Measurements from ENCODE around the gene ATPAF2.
"Not testable (repeated sequence)": the region's sequence is repeated elsewhere in the genome, so short reads cannot be mapped to it uniquely, and the experiment has no call there.

The ATPAF2 gene

DNA sequence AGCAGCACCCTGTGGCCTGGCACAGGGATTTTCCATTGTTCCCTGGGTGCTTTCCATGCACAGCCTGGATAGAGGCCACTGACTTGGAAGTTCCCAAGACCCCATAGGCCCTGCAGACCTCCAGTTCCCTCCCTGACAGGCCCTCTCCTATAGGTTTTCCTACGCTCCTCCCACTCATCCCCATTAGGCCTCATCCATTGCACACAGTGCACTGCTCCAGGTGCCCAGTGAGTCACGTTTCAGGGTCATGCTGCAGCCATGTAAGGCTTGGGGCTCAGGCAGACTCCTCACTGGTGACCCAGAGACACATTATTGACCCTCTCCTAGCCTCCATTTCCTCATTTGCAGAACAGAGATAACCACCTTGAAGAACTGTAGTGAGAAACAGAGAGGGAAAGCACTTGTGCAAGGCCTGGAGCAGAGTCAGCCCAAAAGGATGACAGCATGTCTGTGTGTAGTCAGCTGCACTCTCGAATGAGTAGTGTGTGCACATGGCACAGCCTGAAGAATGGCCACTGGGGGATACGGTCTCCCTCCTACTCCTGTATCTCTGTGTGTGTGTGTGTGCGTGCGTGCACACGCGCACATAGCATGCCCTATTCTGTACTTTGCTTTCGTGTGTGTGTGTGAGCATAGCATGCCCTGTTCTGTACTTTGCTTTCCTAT, 39.5 kb downstream of the ATPAF2 start:
- no peak overlapping the region for H3K27ac ChIP-seq
- peaks cover 0 to 44% (median 29%) of the 10 kb centered on the region in 10 experiments; a peak in 16 of 20 replicates for H3K4me1 ChIP-seq
- TF ChIP-seq Cebpa-rat (IDR thresholded peaks at IDR 0.05): no peak
- no peak overlapping the region for H3K4me3 ChIP-seq
- H3K9ac ChIP-seq: no peak overlapping the region
- H3K9me3 ChIP-seq (replicated peaks in 1 of 11): no peaks in the 10 kb centered on the region
- H3K36me3 ChIP-seq: no peaks in the 10 kb centered on the region
- peak overlapping the region in 4 of 11 experiments; percentile 3 to 28 (median 4); a peak in 2 of 22 replicates for H3K4me2 ChIP-seq
- H4K20me1 ChIP-seq: no peaks in the 10 kb centered on the region; a peak in 1 of 22 replicates
- H3K27me3 ChIP-seq: no peaks in the 10 kb centered on the region

DNA sequence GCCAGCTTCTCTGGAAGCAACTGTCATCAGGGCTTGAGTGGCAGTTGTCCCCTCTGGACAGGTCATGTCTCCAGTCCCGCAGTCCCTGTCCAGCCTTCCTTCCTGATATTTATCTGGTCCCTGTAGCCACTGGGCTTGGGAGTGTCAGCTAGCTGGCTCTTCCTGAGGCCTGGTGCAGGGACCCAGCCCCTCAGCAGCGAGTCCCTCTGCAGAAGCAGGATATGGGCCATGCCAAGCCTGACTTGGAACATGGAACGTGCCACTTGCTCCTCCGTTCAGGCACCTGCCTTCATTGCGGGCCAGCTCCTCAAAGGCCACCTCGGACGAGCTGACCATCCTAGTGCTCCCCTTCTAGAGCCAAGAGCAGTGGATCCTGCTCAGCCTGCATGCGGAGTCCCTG, 40.0 kb downstream of the ATPAF2 start:
- Histone ChIP-seq H3K27ac (no peak overlapping the region), H3K4me3 (no peak overlapping the region), H3K9me3 (replicated peaks in 1 of 11) (no peaks in the 10 kb centered on the region), H3K36me3 (no peaks in the 10 kb centered on the region), H4K20me1 (no peaks in the 10 kb centered on the region), H3K27me3 (no peaks in the 10 kb centered on the region), H3K4me2 (peak overlapping the region in 1 of 11 experiments; percentile 28; a peak in 1 of 22 replicates), H3K9ac (no peak overlapping the region), H3K4me1 (peaks cover 0 to 46% (median 30%) of the 10 kb centered on the region in 10 experiments; a peak in 16 of 20 replicates)
- no peak for TF ChIP-seq Cebpa-rat (IDR thresholded peaks at IDR 0.05)

DNA sequence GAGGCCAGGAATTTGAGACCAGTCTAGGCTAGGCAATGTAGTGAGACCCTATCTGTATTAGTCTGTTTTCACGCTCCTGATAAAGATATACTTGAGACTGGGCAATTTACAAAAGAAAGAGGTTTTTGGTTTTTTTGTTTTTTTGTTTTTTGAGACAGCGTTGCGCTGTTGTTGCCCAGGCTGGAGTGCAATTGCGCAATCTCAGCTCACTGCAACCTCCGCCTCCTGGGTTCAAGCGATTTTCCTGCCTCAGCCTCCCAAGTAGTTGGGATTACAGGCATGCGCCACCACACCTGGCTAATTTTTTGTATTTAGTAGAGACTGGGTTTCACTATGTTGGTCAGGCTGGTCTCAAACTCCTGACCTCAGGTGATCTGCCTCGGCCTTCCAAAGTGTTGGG, 43.1 kb downstream of the ATPAF2 start:
- not testable (repeated sequence) for H3K9ac ChIP-seq; H3K36me3 ChIP-seq; H4K20me1 ChIP-seq; H3K4me3 ChIP-seq; H3K27me3 ChIP-seq; H3K9me3 ChIP-seq (replicated peaks in 1 of 11); H3K27ac ChIP-seq; H3K4me2 ChIP-seq
- peaks cover 0 to 26% (median 12%) of the 10 kb centered on the region in 10 experiments; a peak in 14 of 20 replicates for H3K4me1 ChIP-seq
- TF ChIP-seq Cebpa-rat (IDR thresholded peaks at IDR 0.05): peak in 9 of 11 experiments; percentile 49 to 92 (median 72); a peak in 12 of 22 replicates

DNA sequence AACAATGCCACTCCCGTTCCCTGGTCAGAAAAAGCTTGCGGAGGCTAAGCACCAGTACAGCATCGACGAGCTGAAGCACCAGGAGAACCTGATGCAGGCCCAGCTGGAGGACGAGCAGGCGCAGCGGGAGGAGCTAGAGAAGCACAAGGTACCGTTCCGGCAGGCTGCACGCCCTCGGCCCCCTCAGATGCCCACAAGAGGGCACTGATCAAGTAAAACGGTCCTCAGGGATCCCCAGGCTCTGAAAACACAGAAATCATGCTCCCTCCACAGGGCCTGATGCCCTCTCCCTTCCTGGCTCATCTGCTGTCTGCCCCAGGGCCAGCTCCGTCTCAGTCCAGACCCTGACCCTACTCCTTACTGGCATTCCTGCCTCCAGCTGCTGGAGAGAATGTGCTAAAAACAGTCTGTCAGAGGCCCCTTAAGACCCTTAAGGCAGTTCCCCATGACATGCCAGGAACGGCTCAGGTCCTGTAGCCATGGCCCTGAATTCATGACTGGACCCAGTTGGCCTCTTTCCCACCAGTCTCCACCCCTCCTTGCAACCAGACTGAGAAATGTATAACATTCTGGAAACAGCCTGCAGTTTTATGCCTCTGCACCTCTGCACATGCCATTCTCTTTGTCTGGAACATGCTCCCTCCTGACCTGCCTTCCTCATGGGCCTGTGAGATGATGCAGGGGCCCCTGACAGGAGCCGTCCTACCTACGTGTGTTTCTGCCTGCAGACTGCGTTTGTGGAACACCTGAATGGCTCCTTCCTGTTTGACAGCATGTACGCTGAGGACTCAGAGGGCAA, 44.5 kb downstream of the ATPAF2 start:
- Histone ChIP-seq H3K36me3 (no peaks in the 10 kb centered on the region), H3K9ac (no peak overlapping the region; a peak in 1 of 22 replicates), H4K20me1 (no peaks in the 10 kb centered on the region), H3K4me3 (no peak overlapping the region), H3K4me1 (peaks cover 0 to 21% (median 12%) of the 10 kb centered on the region in 10 experiments; a peak in 14 of 20 replicates), H3K27ac (no peak overlapping the region), H3K9me3 (replicated peaks in 1 of 11) (no peaks in the 10 kb centered on the region), H3K4me2 (peak overlapping the region in 9 of 11 experiments; percentile 10 to 64 (median 41); a peak in 13 of 22 replicates), H3K27me3 (no peaks in the 10 kb centered on the region)
- TF ChIP-seq Cebpa-rat (IDR thresholded peaks at IDR 0.05): no peak

GRCh38 chr17:17993852-17994251, 45.1 kb downstream of the ATPAF2 start:
- Histone ChIP-seq H3K4me1 (peaks cover 0 to 16% (median 12%) of the 10 kb centered on the region in 10 experiments; a peak in 14 of 20 replicates), H4K20me1 (no peaks in the 10 kb centered on the region; a peak in 1 of 22 replicates), H3K4me3 (no peak overlapping the region), H3K4me2 (peak overlapping the region in 8 of 11 experiments; percentile 10 to 64 (median 36); a peak in 8 of 22 replicates), H3K36me3 (no peaks in the 10 kb centered on the region), H3K9me3 (replicated peaks in 1 of 11) (no peaks in the 10 kb centered on the region), H3K27ac (no peak overlapping the region), H3K9ac (no peak overlapping the region), H3K27me3 (no peaks in the 10 kb centered on the region)
- no peak for TF ChIP-seq Cebpa-rat (IDR thresholded peaks at IDR 0.05)

DNA sequence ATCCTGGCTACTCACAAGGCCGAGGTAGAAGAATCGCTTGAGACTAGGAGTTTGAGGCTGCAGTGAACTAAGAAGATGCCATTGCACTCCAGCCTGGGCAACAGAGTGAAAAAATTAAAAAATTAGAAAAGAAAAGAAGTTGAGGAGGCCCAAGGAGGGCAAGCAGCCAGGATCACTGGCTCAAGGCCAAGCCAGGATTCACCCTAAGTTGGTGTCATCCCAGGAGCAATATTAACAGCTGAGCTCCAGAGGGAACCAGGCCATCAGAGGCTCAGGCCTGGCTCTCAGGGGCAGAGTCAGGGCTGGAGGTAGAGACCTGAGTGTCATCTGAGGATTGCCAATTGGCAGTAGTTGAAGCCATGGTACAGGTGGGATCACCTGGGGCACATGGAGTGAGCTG, 45.6 kb downstream of the ATPAF2 start:
- no peaks in the 10 kb centered on the region for H3K9me3 ChIP-seq (replicated peaks in 1 of 11)
- no peak overlapping the region for H3K27ac ChIP-seq
- no peaks in the 10 kb centered on the region; a peak in 1 of 22 replicates for H4K20me1 ChIP-seq
- peaks cover 0 to 16% (median 12%) of the 10 kb centered on the region in 10 experiments; a peak in 14 of 20 replicates for H3K4me1 ChIP-seq
- H3K4me2 ChIP-seq: no peak overlapping the region
- no peak overlapping the region for H3K9ac ChIP-seq
- no peak overlapping the region for H3K4me3 ChIP-seq
- TF ChIP-seq Cebpa-rat (IDR thresholded peaks at IDR 0.05): no peak
- no peaks in the 10 kb centered on the region for H3K27me3 ChIP-seq
- H3K36me3 ChIP-seq: no peaks in the 10 kb centered on the region

- Histone ChIP-seq H3K9ac (no peak overlapping the region), H3K4me1 (peaks cover 0 to 16% (median 12%) of the 10 kb centered on the region in 10 experiments; a peak in 14 of 20 replicates), H3K4me3 (no peak overlapping the region), H3K27me3 (no peaks in the 10 kb centered on the region), H4K20me1 (no peaks in the 10 kb centered on the region; a peak in 1 of 22 replicates), H3K4me2 (no peak overlapping the region), H3K36me3 (no peaks in the 10 kb centered on the region), H3K9me3 (replicated peaks in 1 of 11) (no peaks in the 10 kb centered on the region), H3K27ac (no peak overlapping the region)
- TF ChIP-seq Cebpa-rat (IDR thresholded peaks at IDR 0.05): no peak
These were observed 48.7 kb downstream of the ATPAF2 start for GRCh38 chr17:17990282-17990681.

GRCh38 chr17:17989618-17990017, 49.4 kb downstream of the ATPAF2 start:
- TF ChIP-seq Cebpa-rat (IDR thresholded peaks at IDR 0.05): no peak
- Histone ChIP-seq H3K27me3 (no peaks in the 10 kb centered on the region), H3K4me3 (no peak overlapping the region), H3K4me2 (no peak overlapping the region), H3K27ac (no peak overlapping the region), H3K4me1 (peaks cover 0 to 11% (median 8%) of the 10 kb centered on the region in 10 experiments; a peak in 14 of 20 replicates), H3K36me3 (no peaks in the 10 kb centered on the region), H3K9me3 (replicated peaks in 1 of 11) (no peaks in the 10 kb centered on the region), H4K20me1 (no peaks in the 10 kb centered on the region; a peak in 1 of 22 replicates), H3K9ac (no peak overlapping the region)

DNA sequence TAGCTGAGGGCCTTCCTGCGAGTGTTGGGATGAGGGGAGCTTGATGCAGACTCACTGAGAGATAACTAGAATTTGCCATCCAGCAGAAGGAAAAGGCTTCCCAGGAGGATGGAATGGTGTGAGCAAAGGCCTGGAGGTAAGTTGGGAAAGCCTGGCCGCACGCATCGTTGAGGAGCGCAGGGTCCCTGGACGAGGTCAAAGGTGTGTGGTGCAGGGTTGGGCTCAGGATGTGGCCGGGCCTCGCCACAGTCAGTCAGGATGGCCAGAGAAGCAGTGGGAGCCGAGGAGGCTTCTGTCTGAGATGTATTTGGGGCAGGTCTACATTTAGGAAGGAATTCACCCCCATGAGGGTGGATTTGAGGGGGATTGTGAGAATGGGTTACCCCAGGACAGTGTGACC, 49.9 kb downstream of the ATPAF2 start:
- Histone ChIP-seq H4K20me1 (no peaks in the 10 kb centered on the region; a peak in 1 of 22 replicates), H3K36me3 (no peaks in the 10 kb centered on the region), H3K27me3 (no peaks in the 10 kb centered on the region), H3K4me2 (no peak overlapping the region), H3K4me3 (no peak overlapping the region), H3K9me3 (replicated peaks in 1 of 11) (no peaks in the 10 kb centered on the region), H3K4me1 (peaks cover 0 to 6% (median 3%) of the 10 kb centered on the region in 10 experiments; a peak in 9 of 20 replicates), H3K27ac (no peak overlapping the region), H3K9ac (no peak overlapping the region)
- no peak for TF ChIP-seq Cebpa-rat (IDR thresholded peaks at IDR 0.05)

All from BLaER1 treated with 17β-estradiol and CSF1 and Interleukin-3, amounts not matched to agents 10 nM and 100 nM (cell line).